HepG2 (cell line): ENCODE results near the gene TUBB2B. TPM values are rescaled to one million over a fixed set of nuclear protein-coding genes. Genes with fewer than 3 reads are reported as not detected.

Experiments
- BRCA1 ChIP-seq: sonication (generic); formaldehyde crosslinking; IDR thresholded peaks from 2 replicates; pipeline ENCODE4 v1.4.0; 2020; ENCODE audit warnings: missing genetic modification reagents
- CBX2 ChIP-seq, 2 experiments: fragments of 200-600 bp in 1 of 2; sonication (generic); formaldehyde crosslinking in 1 of 2; IDR thresholded peaks; 2 replicates each; pipeline versions ENCODE4 v1.7.0 to v1.8.1; 2018 to 2022; ENCODE audit warnings: low read depth in 2 of 2, low read length in 1 of 2, mild to moderate bottlenecking in 1 of 2, missing genetic modification reagents in 1 of 2
- ISX ChIP-seq: sonication (generic); formaldehyde crosslinking; conservative IDR thresholded peaks from 2 replicates; pipeline ENCODE4 v1.5.0; 2020; ENCODE audit warnings: missing genetic modification reagents
- NR2C2 ChIP-seq: sonication (generic); formaldehyde crosslinking; IDR thresholded peaks from 2 replicates; pipeline ENCODE4 v1.4.0; 2020; ENCODE audit warnings: missing genetic modification reagents, mild to moderate bottlenecking, moderate library complexity, borderline replicate concordance
- PHF21A ChIP-seq: sonication (generic); formaldehyde crosslinking; IDR thresholded peaks from 2 replicates; pipeline ENCODE4 v1.5.0; 2020; ENCODE audit warnings: mild to moderate bottlenecking, missing genetic modification reagents
- TAF15 ChIP-seq: fragments of 200-400 bp; formaldehyde crosslinking; IDR thresholded peaks from one replicate; pipeline ENCODE4 v1.6.1; 2018; ENCODE audit warnings: mild to moderate bottlenecking, low read depth, low read length; ENCODE audit not compliant: poor library complexity, severe bottlenecking
- TEAD2 ChIP-seq: sonication (generic); formaldehyde crosslinking; IDR thresholded peaks from 2 replicates; pipeline ENCODE4 v1.9.0; 2021; ENCODE audit warnings: missing genetic modification reagents
- TRIM24 ChIP-seq: sonication (generic); formaldehyde crosslinking; IDR thresholded peaks from 2 replicates; pipeline ENCODE4 v1.8.0; 2022; ENCODE audit warnings: mild to moderate bottlenecking, missing genetic modification reagents
- YEATS2 ChIP-seq: sonication (generic); formaldehyde crosslinking; IDR thresholded peaks from 2 replicates; pipeline ENCODE4 v1.4.0; 2020; ENCODE audit warnings: missing genetic modification reagents, borderline replicate concordance
- YY1 ChIP-seq: IDR thresholded peaks from 2 replicates; pipeline ENCODE4 v1.6.1; 2011; ENCODE audit warnings: low read length, low read depth, moderate library complexity, mild to moderate bottlenecking; ENCODE audit not compliant: insufficient read depth, insufficient replicate concordance
- ZNF136 ChIP-seq: sonication (generic); formaldehyde crosslinking; IDR thresholded peaks from 2 replicates; pipeline ENCODE4 v1.8.1; 2022; ENCODE audit warnings: low read depth, mild to moderate bottlenecking, moderate library complexity, missing genetic modification reagents
- ZNF3 ChIP-seq: IDR thresholded peaks from 2 replicates; pipeline ENCODE4 v1.7.0; 2017; ENCODE audit warnings: inconsistent platforms
- ZNF430 ChIP-seq: sonication (generic); formaldehyde crosslinking; IDR thresholded peaks from 2 replicates; pipeline ENCODE4 v1.9.0; 2021; ENCODE audit warnings: mild to moderate bottlenecking, missing genetic modification reagents
- ZNF850 ChIP-seq: sonication (generic); formaldehyde crosslinking; conservative IDR thresholded peaks from 2 replicates; pipeline ENCODE4 v1.9.0; 2021; ENCODE audit warnings: mild to moderate bottlenecking, missing genetic modification reagents
- polyA plus RNA-seq, 8 experiments: library from polyadenylated mRNA; depleted of rRNA in 3 of 8; stranded (reverse) in 7 of 8; unstranded in 1 of 8; fragments of >200 nt; fragmentation: Illumina TruSeq in 4 of 8; extraction: Trizol in 4 of 8; gene quantifications; 2 replicates each; pipeline versions ENCODE4 v1.2.1 to v1.2.3, GENCODE V29; 2011 to 2016; ENCODE audit warnings: low read depth in 4 of 8, missing spikeins in 1 of 8, mixed read lengths in 1 of 8; ENCODE audit not compliant: insufficient read depth in 1 of 8
- total RNA-seq, 5 experiments: library from RNA; depleted of rRNA; stranded (reverse); fragments of >200 nt; fragmentation: Illumina TruSeq; extraction: Trizol; gene quantifications; 2 replicates each; pipeline ENCODE4 v1.2.3, GENCODE V29; 2016; ENCODE audit warnings: low read depth in 1 of 5
- TF ChIP-seq, protein P1 (sequence below): sonication (generic); formaldehyde crosslinking; IDR thresholded peaks from 2 replicates; pipeline ENCODE4 v1.4.0; 2020; ENCODE audit warnings: missing genetic modification reagents
- TF ChIP-seq, protein P2 (sequence below): sonication (generic); formaldehyde crosslinking; IDR thresholded peaks from 2 replicates; pipeline ENCODE4 v1.5.0; 2020; ENCODE audit warnings: missing genetic modification reagents
- TF ChIP-seq, protein P3 (sequence below): sonication (generic); formaldehyde crosslinking; IDR thresholded peaks from 2 replicates; pipeline ENCODE4 v1.5.0; 2020; ENCODE audit warnings: missing genetic modification reagents
- TF ChIP-seq, protein P4 (sequence below): sonication (generic); formaldehyde crosslinking; IDR thresholded peaks from 2 replicates; pipeline ENCODE4 v1.4.0; 2020; ENCODE audit warnings: missing genetic modification reagents

TUBB2B gene
- total and polyA plus RNA-seq, 2 of the 13 experiments (the other 11 are each of a cell fraction or from before 2014, with no cell fraction given): 10.3 to 23.6 TPM

DNA sequence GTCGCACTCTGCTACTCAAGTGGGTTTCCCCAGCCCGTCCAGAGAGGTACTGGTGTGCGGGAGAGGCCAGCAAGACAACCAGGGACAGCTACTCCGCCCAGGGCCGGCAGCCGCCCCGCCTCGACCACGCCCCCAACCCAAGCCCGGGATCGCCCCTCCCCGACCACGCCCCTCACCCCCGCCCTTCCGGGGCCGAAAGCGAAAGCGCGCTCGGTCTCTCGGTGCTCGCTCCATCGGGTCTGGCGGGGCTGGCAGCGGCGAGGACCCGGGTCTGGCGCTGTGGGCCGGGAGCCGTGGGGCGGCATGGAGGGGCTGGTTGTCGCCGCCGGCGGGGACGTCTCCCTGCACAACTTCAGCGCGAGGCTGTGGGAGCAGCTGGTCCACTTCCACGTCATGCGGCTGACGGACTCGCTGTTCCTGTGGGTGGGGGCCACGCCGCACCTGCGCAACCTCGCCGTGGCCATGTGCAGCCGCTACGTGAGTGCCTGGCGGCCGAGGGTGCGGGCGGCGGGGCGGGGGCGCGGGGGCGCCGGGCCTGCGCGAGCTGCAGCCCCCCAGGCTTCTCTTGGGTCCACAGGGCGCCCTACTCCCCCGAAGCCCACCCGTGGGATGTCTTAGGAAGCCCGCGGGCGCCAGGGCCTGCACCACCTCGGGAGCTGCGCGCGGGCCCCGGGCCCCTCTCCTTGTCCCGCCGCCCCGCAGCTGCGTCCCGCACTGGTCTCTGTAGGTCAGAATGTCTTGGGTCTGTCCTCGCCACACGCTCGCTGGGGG lies 31.5 kb upstream of the TUBB2B start, which contains the start of gene PSMG4 (continued):
- TF ChIP-seq, protein P1, sequence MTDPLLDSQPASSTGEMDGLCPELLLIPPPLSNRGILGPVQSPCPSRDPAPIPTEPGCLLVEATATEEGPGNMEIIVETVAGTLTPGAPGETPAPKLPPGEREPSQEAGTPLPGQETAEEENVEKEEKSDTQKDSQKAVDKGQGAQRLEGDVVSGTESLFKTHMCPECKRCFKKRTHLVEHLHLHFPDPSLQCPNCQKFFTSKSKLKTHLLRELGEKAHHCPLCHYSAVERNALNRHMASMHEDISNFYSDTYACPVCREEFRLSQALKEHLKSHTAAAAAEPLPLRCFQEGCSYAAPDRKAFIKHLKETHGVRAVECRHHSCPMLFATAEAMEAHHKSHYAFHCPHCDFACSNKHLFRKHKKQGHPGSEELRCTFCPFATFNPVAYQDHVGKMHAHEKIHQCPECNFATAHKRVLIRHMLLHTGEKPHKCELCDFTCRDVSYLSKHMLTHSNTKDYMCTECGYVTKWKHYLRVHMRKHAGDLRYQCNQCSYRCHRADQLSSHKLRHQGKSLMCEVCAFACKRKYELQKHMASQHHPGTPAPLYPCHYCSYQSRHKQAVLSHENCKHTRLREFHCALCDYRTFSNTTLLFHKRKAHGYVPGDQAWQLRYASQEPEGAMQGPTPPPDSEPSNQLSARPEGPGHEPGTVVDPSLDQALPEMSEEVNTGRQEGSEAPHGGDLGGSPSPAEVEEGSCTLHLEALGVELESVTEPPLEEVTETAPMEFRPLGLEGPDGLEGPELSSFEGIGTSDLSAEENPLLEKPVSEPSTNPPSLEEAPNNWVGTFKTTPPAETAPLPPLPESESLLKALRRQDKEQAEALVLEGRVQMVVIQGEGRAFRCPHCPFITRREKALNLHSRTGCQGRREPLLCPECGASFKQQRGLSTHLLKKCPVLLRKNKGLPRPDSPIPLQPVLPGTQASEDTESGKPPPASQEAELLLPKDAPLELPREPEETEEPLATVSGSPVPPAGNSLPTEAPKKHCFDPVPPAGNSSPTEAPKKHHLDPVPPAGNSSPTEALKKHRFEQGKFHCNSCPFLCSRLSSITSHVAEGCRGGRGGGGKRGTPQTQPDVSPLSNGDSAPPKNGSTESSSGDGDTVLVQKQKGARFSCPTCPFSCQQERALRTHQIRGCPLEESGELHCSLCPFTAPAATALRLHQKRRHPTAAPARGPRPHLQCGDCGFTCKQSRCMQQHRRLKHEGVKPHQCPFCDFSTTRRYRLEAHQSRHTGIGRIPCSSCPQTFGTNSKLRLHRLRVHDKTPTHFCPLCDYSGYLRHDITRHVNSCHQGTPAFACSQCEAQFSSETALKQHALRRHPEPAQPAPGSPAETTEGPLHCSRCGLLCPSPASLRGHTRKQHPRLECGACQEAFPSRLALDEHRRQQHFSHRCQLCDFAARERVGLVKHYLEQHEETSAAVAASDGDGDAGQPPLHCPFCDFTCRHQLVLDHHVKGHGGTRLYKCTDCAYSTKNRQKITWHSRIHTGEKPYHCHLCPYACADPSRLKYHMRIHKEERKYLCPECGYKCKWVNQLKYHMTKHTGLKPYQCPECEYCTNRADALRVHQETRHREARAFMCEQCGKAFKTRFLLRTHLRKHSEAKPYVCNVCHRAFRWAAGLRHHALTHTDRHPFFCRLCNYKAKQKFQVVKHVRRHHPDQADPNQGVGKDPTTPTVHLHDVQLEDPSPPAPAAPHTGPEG (CRISPR knock-in tag): peak; percentile 95
- TF ChIP-seq YEATS2 (CRISPR knock-in tag): peak; percentile 71
- no peak for TF ChIP-seq ZNF3 (CRISPR knock-in tag)
- TF ChIP-seq PHF21A (CRISPR knock-in tag): peak; percentile 73
- peak; percentile 93 for TF ChIP-seq ZNF430 (CRISPR knock-in tag)
- TF ChIP-seq CBX2 (IDR thresholded peaks at IDR 0.05; ENCODE audit: low read depth, low read length): no peak
- TF ChIP-seq CBX2 (CRISPR knock-in tag; IDR thresholded peaks at IDR 0.05; ENCODE audit: low read depth): no peak; the same call in 1 of the 2 replicates
- TF ChIP-seq ISX (CRISPR knock-in tag): no peak; the same call in 1 of the 2 replicates
- TF ChIP-seq TRIM24 (CRISPR knock-in tag): no peak
- TF ChIP-seq, protein P2, sequence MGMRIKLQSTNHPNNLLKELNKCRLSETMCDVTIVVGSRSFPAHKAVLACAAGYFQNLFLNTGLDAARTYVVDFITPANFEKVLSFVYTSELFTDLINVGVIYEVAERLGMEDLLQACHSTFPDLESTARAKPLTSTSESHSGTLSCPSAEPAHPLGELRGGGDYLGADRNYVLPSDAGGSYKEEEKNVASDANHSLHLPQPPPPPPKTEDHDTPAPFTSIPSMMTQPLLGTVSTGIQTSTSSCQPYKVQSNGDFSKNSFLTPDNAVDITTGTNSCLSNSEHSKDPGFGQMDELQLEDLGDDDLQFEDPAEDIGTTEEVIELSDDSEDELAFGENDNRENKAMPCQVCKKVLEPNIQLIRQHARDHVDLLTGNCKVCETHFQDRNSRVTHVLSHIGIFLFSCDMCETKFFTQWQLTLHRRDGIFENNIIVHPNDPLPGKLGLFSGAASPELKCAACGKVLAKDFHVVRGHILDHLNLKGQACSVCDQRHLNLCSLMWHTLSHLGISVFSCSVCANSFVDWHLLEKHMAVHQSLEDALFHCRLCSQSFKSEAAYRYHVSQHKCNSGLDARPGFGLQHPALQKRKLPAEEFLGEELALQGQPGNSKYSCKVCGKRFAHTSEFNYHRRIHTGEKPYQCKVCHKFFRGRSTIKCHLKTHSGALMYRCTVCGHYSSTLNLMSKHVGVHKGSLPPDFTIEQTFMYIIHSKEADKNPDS (CRISPR knock-in tag): no peak
- peak; percentile 71; the same call in 1 of the 2 replicates for TF ChIP-seq BRCA1
- no peak for TF ChIP-seq ZNF850 (CRISPR knock-in tag)
- TF ChIP-seq ZNF136 (CRISPR knock-in tag): no peak
- peak; percentile 17; the same call in 1 of the 2 replicates for TF ChIP-seq TEAD2 (CRISPR knock-in tag)
- TF ChIP-seq, protein P3, sequence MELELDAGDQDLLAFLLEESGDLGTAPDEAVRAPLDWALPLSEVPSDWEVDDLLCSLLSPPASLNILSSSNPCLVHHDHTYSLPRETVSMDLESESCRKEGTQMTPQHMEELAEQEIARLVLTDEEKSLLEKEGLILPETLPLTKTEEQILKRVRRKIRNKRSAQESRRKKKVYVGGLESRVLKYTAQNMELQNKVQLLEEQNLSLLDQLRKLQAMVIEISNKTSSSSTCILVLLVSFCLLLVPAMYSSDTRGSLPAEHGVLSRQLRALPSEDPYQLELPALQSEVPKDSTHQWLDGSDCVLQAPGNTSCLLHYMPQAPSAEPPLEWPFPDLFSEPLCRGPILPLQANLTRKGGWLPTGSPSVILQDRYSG (CRISPR knock-in tag): peak; percentile 85
- TF ChIP-seq YY1: peak; percentile 85
- TF ChIP-seq, protein P4, sequence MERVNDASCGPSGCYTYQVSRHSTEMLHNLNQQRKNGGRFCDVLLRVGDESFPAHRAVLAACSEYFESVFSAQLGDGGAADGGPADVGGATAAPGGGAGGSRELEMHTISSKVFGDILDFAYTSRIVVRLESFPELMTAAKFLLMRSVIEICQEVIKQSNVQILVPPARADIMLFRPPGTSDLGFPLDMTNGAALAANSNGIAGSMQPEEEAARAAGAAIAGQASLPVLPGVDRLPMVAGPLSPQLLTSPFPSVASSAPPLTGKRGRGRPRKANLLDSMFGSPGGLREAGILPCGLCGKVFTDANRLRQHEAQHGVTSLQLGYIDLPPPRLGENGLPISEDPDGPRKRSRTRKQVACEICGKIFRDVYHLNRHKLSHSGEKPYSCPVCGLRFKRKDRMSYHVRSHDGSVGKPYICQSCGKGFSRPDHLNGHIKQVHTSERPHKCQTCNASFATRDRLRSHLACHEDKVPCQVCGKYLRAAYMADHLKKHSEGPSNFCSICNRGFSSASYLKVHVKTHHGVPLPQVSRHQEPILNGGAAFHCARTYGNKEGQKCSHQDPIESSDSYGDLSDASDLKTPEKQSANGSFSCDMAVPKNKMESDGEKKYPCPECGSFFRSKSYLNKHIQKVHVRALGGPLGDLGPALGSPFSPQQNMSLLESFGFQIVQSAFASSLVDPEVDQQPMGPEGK (CRISPR knock-in tag): peak; percentile 92
- peak; percentile 81 for TF ChIP-seq TAF15
- TF ChIP-seq NR2C2: peak; percentile 82
